ENCODE measurements around the gene C8G. TPM values are rescaled to one million over a fixed set of nuclear protein-coding genes. Genes with fewer than 3 reads are reported as not detected.

C8G gene
- total RNA-seq, 1 experiment from 2014 or later = 2.1 TPM

GRCh38 chr9:136940526-136941230 is 4.4 kb upstream of the C8G start:
- DNase-seq (ENCODE audit: low read depth, low spot score) = no peak
- no peak overlapping the region for H3K4me2 ChIP-seq (ENCODE audit: low read length)
- ChIA-PET RAD21 (ENCODE audit: low non-redundant PET in 1 of 2, low total read pairs in 2 of 2, uncharacterized antibody in 2 of 2, unreplicated experiment in 2 of 2) (no interaction called here), POLR2A (no interaction called here), CTCF (no interaction called here)
- ATAC-seq = no peak
- no peaks in the 10 kb centered on the region for H3K9me2 ChIP-seq (ENCODE audit: insufficient read depth)
- H3K9ac ChIP-seq (ENCODE audit: low read length) = no peak overlapping the region
- intact Hi-C loops (cut with micrococcal nuclease) = loop anchor here (5.0 to 10.0 kb wide), 2 partner anchors 96 to 153 kb away; partner anchors contain the start of genes AJM1 and PHPT1
- BruUV-seq (replicated peaks) = no TSS peak
- H2AFZ ChIP-seq (ENCODE audit: low read depth, low read length, poor library complexity, severe bottlenecking) = no peak overlapping the region
- H3K36me3 ChIP-seq (ENCODE audit: control insufficient read depth in 1 of 2, insufficient read depth in 2 of 2, low read length in 2 of 2) = peaks cover 12 to 15% of the 10 kb centered on the region in 2 experiments; a peak in 3 of 4 replicates
- no peaks in the 10 kb centered on the region for H3K27me3 ChIP-seq (ENCODE audit: insufficient read depth, low read length)
- peaks cover 20% of the 10 kb centered on the region for H3K79me2 ChIP-seq (ENCODE audit: insufficient read depth, low read length)
- no peaks in the 10 kb centered on the region for H3K9me3 ChIP-seq (ENCODE audit: control insufficient read depth in 1 of 2, insufficient read depth in 1 of 2, low read depth in 1 of 2, low read length in 2 of 2)
- H3K4me3 ChIP-seq (replicated peaks in 1 of 2; ENCODE audit: low read depth in 1 of 2, low read length in 2 of 2) = no peak overlapping the region
- H4K20me1 ChIP-seq (ENCODE audit: insufficient read depth) = no peaks in the 10 kb centered on the region
- H3K27ac ChIP-seq (ENCODE audit: low read depth, low read length) = no peak overlapping the region
- no peak for TF ChIP-seq EZH2phosphoT487 (IDR thresholded peaks at IDR 0.05; ENCODE audit: borderline replicate concordance)
- no peak for TF ChIP-seq RAD21 (IDR thresholded peaks at IDR 0.05; ENCODE audit: low read depth)
- no peak for TF ChIP-seq CTCF (IDR thresholded peaks at IDR 0.05 in 2 of 3, conservative IDR thresholded peaks at IDR 0.05 in 1 of 3; ENCODE audit: borderline replicate concordance in 1 of 3, insufficient read depth in 1 of 3, low read depth in 2 of 3, low read length in 2 of 3)
- TF ChIP-seq EGR1 (IDR thresholded peaks at IDR 0.05; ENCODE audit: low read depth) = no peak
- TF ChIP-seq ELF1 (IDR thresholded peaks at IDR 0.05; ENCODE audit: borderline replicate concordance, low read depth) = no peak
- TF ChIP-seq REST (IDR thresholded peaks at IDR 0.05; ENCODE audit: low read depth) = no peak
- no peak for TF ChIP-seq SP1 (IDR thresholded peaks at IDR 0.05; ENCODE audit: low read depth)
- TF ChIP-seq MAX (IDR thresholded peaks at IDR 0.05) = no peak
- no peak for TF ChIP-seq ZNF274 (IDR thresholded peaks at IDR 0.05; ENCODE audit: low read depth, low read length)
- no peak for TF ChIP-seq TCF7L2 (IDR thresholded peaks at IDR 0.05; ENCODE audit: borderline replicate concordance, extremely low read depth, insufficient read depth, insufficient read length)
- TF ChIP-seq SIN3A (IDR thresholded peaks at IDR 0.05; ENCODE audit: low read depth) = no peak
- no peak for TF ChIP-seq POLR2A (IDR thresholded peaks at IDR 0.05; ENCODE audit: borderline replicate concordance, extremely low read depth, insufficient read depth, insufficient read length)
- no peak for TF ChIP-seq FOSL1 (IDR thresholded peaks at IDR 0.05; ENCODE audit: low read depth)
- TF ChIP-seq YY1 (IDR thresholded peaks at IDR 0.05; ENCODE audit: extremely low read depth, insufficient replicate concordance, low read depth, low read length) = no peak
- TF ChIP-seq JUND (IDR thresholded peaks at IDR 0.05) = no peak
- peaks cover 9 to 17% of the 10 kb centered on the region in 2 experiments; a peak in 3 of 4 replicates for H3K4me1 ChIP-seq (ENCODE audit: control insufficient read depth in 1 of 2, insufficient read depth in 2 of 2, low read length in 2 of 2)
